Pancreas (tissue), 10 donors: ENCODE results near the gene MICU2. TPM values are rescaled to one million over a fixed set of nuclear protein-coding genes. Genes with fewer than 3 reads are reported as not detected.

Experiments used
- ATAC-seq, 4 donors: fragments of 200-7000 bp; cut with Tn5 transposase; one replicate each; pipeline versions ENCODE4 v1.8.0 to v1.9.1; 2020; ENCODE audit warnings: mild to moderate bottlenecking in 4 of 4, moderate library complexity in 4 of 4
- DNase-seq, 6 donors: peaks; one replicate each; pipeline ENCODE4 v3.0.0-alpha.2; 2020
- FAIRE-seq: peaks from 2 replicates; lab custom pipeline; 2012; peaks lifted over from hg19 to GRCh38; lab: Jason Lieb, UNC
- H3K27ac ChIP-seq, 4 donors: fragments of 200-600 bp; sonication (generic); 1 replicate in 3 of 4; 2 replicates in 1 of 4; pipeline versions ENCODE4 v1.5.0 to v1.8.0; 2020
- H3K27me3 ChIP-seq, 4 donors: fragments of 200-600 bp; one replicate each; pipeline ENCODE4 v1.8.0; 2021
- H3K36me3 ChIP-seq, 3 donors: fragments of 200-600 bp; sonication (generic) in 1 of 3; one replicate each; pipeline versions ENCODE4 v1.5.0 to v1.8.0; 2020 to 2021
- H3K4me1 ChIP-seq, 3 donors: fragments of 200-600 bp; one replicate each; pipeline ENCODE4 v1.8.0; 2021
- H3K4me3 ChIP-seq, 4 donors: fragments of 200-600 bp; sonication (generic) in 2 of 4; one replicate each; pipeline versions ENCODE4 v1.5.0 to v1.8.0; 2020 to 2021
- H3K9me3 ChIP-seq, 4 donors: fragments of 200-600 bp; one replicate each; pipeline ENCODE4 v1.8.0; 2021
- CTCF ChIP-seq, 4 donors: fragments of 200-600 bp; sonication (generic) in 3 of 4; IDR thresholded peaks; one replicate each; pipeline versions ENCODE4 v1.5.0 to v1.8.0; 2021; ENCODE audit warnings: antibody characterized with exemption in 4 of 4
- WGBS, 2 donors: extraction: QIAGEN DNeasy Blood & Tissue Kit; methylation state at CpG; one replicate each; pipeline ENCODE4 v1.1.7; 2013; 5-methylcytosine and 5-hydroxymethylcytosine counted together
- intact Hi-C, 3 donors: fragments of 100-400 bp; cut with DNase I; formaldehyde crosslinking; loops; one replicate each; pipeline versions ENCODE4 v1.11.1 to v1.14.2; 2022
- polyA plus RNA-seq, 2 donors: library from polyadenylated mRNA; stranded (reverse); fragments of 200-250 nt; gene quantifications; one replicate each; pipeline ENCODE4 v1.2.3, GENCODE V29; 2013
- total RNA-seq, 6 donors: library from RNA; stranded (reverse); fragmentation: NEBNext Ultra II Directional in 4 of 6; extraction: Animal tissue kit (Norgen Biotek cat#: 25700) in 4 of 6; gene quantifications; one replicate each; pipeline versions ENCODE4 v1.2.1 to v1.2.4, GENCODE V29; 2021 to 2023
- donor health status: healthy with polysubstance abuse.
- donor health status: DM: no; HTN: no; CAD: no; lungs with moderate emphysema.
- donor health status: DM: no; HTN: no; CAD: no.
- donor health status: control.
- donor health status: control.
- donor health status: Bipolar disorder and iron deficiency.
- donor health status: DM: yes; HTN: yes; CAD: no.
- donor health status: DM: no; HTN: no; CAD: no.
- donor health status: DM: no; HTN: no; CAD: no.
- donor health status: DM: yes; HTN: yes; CAD: no.

The MICU2 gene
- total and polyA plus RNA-seq, 8 donors: 9.3 to 36.6 (median 14.7) TPM

DNA sequence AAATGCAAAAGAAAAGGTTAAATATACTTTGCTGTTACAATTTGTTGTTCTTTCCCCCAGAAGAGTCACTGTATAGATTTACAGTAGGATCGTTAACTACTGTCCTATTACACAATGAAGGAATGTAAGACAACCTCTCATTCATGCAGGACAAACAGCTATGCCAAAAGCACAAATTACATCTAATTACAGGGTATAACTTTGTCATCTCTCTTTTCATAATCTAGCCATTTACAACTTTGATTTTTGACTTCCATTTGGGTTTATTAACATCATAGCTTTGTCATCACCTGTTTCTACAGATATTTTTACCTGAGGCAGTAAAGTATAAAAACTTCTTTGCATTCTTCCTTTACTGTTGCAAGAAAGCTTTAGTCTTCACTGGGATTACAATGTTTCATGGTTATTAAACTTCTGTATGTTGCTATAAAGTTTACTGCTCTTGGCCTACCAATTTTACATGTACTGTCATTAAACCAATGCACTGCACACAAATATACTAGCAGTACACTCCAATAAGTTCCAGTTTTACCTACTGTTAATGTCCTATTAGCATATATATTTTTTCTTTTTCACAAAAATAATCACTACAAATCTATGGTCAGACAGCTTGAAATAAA is 18.9 kb downstream of the MICU2 start:
- no peak overlapping the region for H3K27ac ChIP-seq
- no peaks in the 10 kb centered on the region for H3K36me3 ChIP-seq
- DNase-seq (no peak), ATAC-seq (no peak), FAIRE-seq (peak; percentile 13)
- intact Hi-C loops: no loop called here
- H3K9me3 ChIP-seq: no peaks in the 10 kb centered on the region
- WGBS, 2 donors: 92 to 96% methylated on average over 1 of the region's 1 CpG
- H3K27me3 ChIP-seq: no peaks in the 10 kb centered on the region
- H3K4me3 ChIP-seq: no peak overlapping the region
- TF ChIP-seq CTCF (IDR thresholded peaks at IDR 0.05): no peak
- H3K4me1 ChIP-seq: peaks cover 0 to 5% (median 0%) of the 10 kb centered on the region in 3 donors

GRCh38 chr13:21583478-21583877 is 20.5 kb downstream of the MICU2 start:
- ATAC-seq: no peak
- no peaks in the 10 kb centered on the region for H3K36me3 ChIP-seq
- H3K27me3 ChIP-seq: no peaks in the 10 kb centered on the region
- FAIRE-seq: no peak
- WGBS, 2 donors: 77 to 80% methylated on average over 2 of the region's 2 CpGs
- H3K4me3 ChIP-seq: no peak overlapping the region
- intact Hi-C loops: no loop called here
- H3K27ac ChIP-seq: no peak overlapping the region
- peaks cover 0 to 5% (median 0%) of the 10 kb centered on the region in 3 donors for H3K4me1 ChIP-seq
- TF ChIP-seq CTCF (IDR thresholded peaks at IDR 0.05): no peak
- DNase-seq: no peak
- no peaks in the 10 kb centered on the region for H3K9me3 ChIP-seq

GRCh38 chr13:21580736-21581135 is 23.2 kb downstream of the MICU2 start:
- FAIRE-seq: no peak
- H3K4me1 ChIP-seq: peaks cover 0 to 5% (median 0%) of the 10 kb centered on the region in 3 donors
- DNase-seq: no peak
- ATAC-seq: no peak
- H3K9me3 ChIP-seq: no peaks in the 10 kb centered on the region
- H3K36me3 ChIP-seq: no peaks in the 10 kb centered on the region
- no peak overlapping the region for H3K4me3 ChIP-seq
- H3K27ac ChIP-seq: no peak overlapping the region
- intact Hi-C loops: no loop called here
- no peak for TF ChIP-seq CTCF (IDR thresholded peaks at IDR 0.05)
- no peaks in the 10 kb centered on the region for H3K27me3 ChIP-seq

- 98 to 99% methylated on average over 3 of the region's 3 CpGs for WGBS, 2 donors
- H3K9me3 ChIP-seq: no peaks in the 10 kb centered on the region
- no peaks in the 10 kb centered on the region for H3K27me3 ChIP-seq
- ATAC-seq (no peak), DNase-seq (no peak), FAIRE-seq (no peak)
- no peak overlapping the region for H3K27ac ChIP-seq
- no peaks in the 10 kb centered on the region for H3K36me3 ChIP-seq
- TF ChIP-seq CTCF (IDR thresholded peaks at IDR 0.05): no peak
- H3K4me3 ChIP-seq: no peak overlapping the region
- intact Hi-C loops: no loop called here
- H3K4me1 ChIP-seq: no peaks in the 10 kb centered on the region
Measured at GRCh38 chr13:21579754-21580316, 24.1 kb downstream of the MICU2 start.

- H3K4me1 ChIP-seq: no peaks in the 10 kb centered on the region
- ATAC-seq (no peak), DNase-seq (no peak), FAIRE-seq (no peak)
- no peak for TF ChIP-seq CTCF (IDR thresholded peaks at IDR 0.05)
- H3K9me3 ChIP-seq: no peaks in the 10 kb centered on the region
- H3K27ac ChIP-seq: no peak overlapping the region
- no peaks in the 10 kb centered on the region for H3K27me3 ChIP-seq
- intact Hi-C loops: no loop called here
- no peaks in the 10 kb centered on the region for H3K36me3 ChIP-seq
- WGBS, 2 donors: 51 to 100% methylated on average over 1 of the region's 1 CpG
- no peak overlapping the region for H3K4me3 ChIP-seq
Measured at GRCh38 chr13:21578748-21579147, 25.2 kb downstream of the MICU2 start.
